Uterus (tissue), 2 donors: ENCODE measurements around the gene NPHP3.

Experiments
- CTCF ChIP-seq, 4 experiments: fragments of 200-600 bp in 2 of 4; fragments of 450-650 bp in 2 of 4; sonication (generic) in 2 of 4; IDR thresholded peaks; one replicate each; pipeline ENCODE4 v1.5.1; 2016 to 2019; ENCODE audit warnings: antibody characterized with exemption in 4 of 4, mild to moderate bottlenecking in 2 of 4, moderate library complexity in 1 of 4
- POLR2A ChIP-seq, 2 donors: fragments of 450-650 bp; IDR thresholded peaks; one replicate each; pipeline ENCODE4 v1.6.1; 2016; ENCODE audit warnings: antibody characterized with exemption in 2 of 2, mild to moderate bottlenecking in 1 of 2, moderate library complexity in 1 of 2

GRCh38 chr3:132710311-132710710 lies 11.9 kb downstream of the NPHP3 start:
- TF ChIP-seq CTCF (IDR thresholded peaks at IDR 0.05) (no peak), POLR2A (IDR thresholded peaks at IDR 0.05) (no peak)
